Right atrium auricular region (tissue), 2 donors: ENCODE results near the gene OR13C5. TPM values are rescaled to one million over a fixed set of nuclear protein-coding genes. Genes with fewer than 3 reads are reported as not detected.

Experiments
- DNase-seq: peaks from one replicate; pipeline ENCODE4 v3.0.0-alpha.2; 2019; ENCODE audit warnings: low spot score
- H3K27ac ChIP-seq, 2 donors: fragments of 200-600 bp; sonication (generic); 1 replicate in 1 of 2; 2 replicates in 1 of 2; pipeline ENCODE4 v1.5.1; 2016 to 2019
- H3K27me3 ChIP-seq, 2 donors: fragments of 200-600 bp; sonication (generic); one replicate each; pipeline versions ENCODE4 v1.5.1 to v1.6.0; 2017 to 2019
- H3K36me3 ChIP-seq: fragments of 200-600 bp; sonication (generic); one replicate; pipeline ENCODE4 v1.5.1; 2016
- H3K4me1 ChIP-seq, 2 donors: fragments of 200-600 bp; sonication (generic); one replicate each; pipeline versions ENCODE4 v1.5.1 to v1.6.0; 2017 to 2019
- H3K4me3 ChIP-seq, 2 donors: fragments of 200-600 bp; sonication (generic); 1 replicate in 1 of 2; 2 replicates in 1 of 2; pipeline ENCODE4 v1.5.1; 2017 to 2019; ENCODE audit warnings: mild to moderate bottlenecking in 1 of 2, moderate library complexity in 1 of 2
- H3K9me3 ChIP-seq, 2 donors: fragments of 200-600 bp; sonication (generic); one replicate each; pipeline ENCODE4 v1.5.1; 2019
- CTCF ChIP-seq, 2 donors: fragments of 200-600 bp; sonication (generic); IDR thresholded peaks; one replicate each; pipeline ENCODE4 v1.5.1; 2019; ENCODE audit warnings: antibody characterized with exemption in 2 of 2
- total RNA-seq, 2 donors: library from RNA; depleted of rRNA; stranded (reverse); fragments of >200 nt; gene quantifications; one replicate each; pipeline ENCODE4 v1.1.0, GENCODE V29; 2016

Gene OR13C5
- total RNA-seq, 2 donors from 2014 or later = not detected

- H3K4me1 ChIP-seq = no peaks in the 10 kb centered on the region
- no peaks in the 10 kb centered on the region for H3K9me3 ChIP-seq
- TF ChIP-seq CTCF (IDR thresholded peaks at IDR 0.05) = no peak
- no peak overlapping the region for H3K4me3 ChIP-seq
- DNase-seq = no peak
- H3K36me3 ChIP-seq = no peaks in the 10 kb centered on the region
- no peak overlapping the region for H3K27ac ChIP-seq
- no peaks in the 10 kb centered on the region for H3K27me3 ChIP-seq
Measured at GRCh38 chr9:104586496-104587180, 12.6 kb downstream of the OR13C5 start.

DNA sequence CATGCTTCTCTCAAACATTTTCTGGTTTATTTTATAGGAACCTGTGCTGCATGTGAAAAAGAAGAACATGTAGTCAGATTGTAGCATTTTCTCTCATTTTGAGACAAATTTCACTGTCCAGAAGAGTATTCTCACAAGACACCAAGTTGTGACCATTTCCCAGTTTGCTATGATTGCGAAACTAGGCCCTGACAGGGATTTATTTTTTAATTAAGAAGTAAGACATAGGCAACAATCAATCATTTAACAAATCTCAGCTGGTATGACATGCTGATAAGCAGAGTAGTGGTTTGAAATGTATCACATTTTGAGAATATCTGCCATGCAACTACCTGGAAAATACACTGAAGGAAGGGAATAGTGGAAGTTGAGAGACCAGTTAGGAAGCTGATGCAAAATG lies 18.7 kb downstream of the OR13C5 start:
- no peak for TF ChIP-seq CTCF (IDR thresholded peaks at IDR 0.05)
- Histone ChIP-seq H3K4me1 (no peaks in the 10 kb centered on the region), H3K4me3 (no peak overlapping the region), H3K9me3 (no peaks in the 10 kb centered on the region), H3K27me3 (no peaks in the 10 kb centered on the region), H3K36me3 (no peaks in the 10 kb centered on the region), H3K27ac (no peak overlapping the region)
- no peak for DNase-seq

- no peak for TF ChIP-seq CTCF (IDR thresholded peaks at IDR 0.05)
- H3K27ac ChIP-seq = no peak overlapping the region
- DNase-seq = no peak
- no peaks in the 10 kb centered on the region for H3K4me1 ChIP-seq
- no peaks in the 10 kb centered on the region for H3K27me3 ChIP-seq
- H3K4me3 ChIP-seq = no peak overlapping the region
- H3K9me3 ChIP-seq = peaks cover 0 to 10% of the 10 kb centered on the region in 2 donors
- H3K36me3 ChIP-seq = no peaks in the 10 kb centered on the region
Measured at GRCh38 chr9:104577263-104577662, 21.9 kb downstream of the OR13C5 start.

DNA sequence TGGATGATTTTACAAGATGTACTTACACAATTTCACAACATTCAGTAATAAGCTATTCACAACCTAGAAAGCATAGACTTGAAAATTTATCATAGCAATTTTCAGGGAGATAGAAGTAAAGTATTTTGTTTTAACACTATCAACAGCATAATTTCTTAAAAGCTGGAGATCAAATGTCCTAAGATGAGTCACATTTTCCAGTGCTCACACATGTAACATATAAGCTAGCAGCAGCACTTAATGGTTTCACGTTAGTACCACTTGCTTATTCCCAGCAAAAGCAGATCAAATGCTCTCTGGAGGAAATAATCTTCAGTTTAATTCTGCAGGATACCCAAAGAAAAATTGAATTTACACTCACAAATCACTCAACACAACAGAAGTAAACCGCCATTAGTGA lies 23.8 kb downstream of the OR13C5 start:
- Histone ChIP-seq H3K4me1 (no peaks in the 10 kb centered on the region), H3K9me3 (peaks cover 0 to 11% of the 10 kb centered on the region in 2 donors), H3K27me3 (no peaks in the 10 kb centered on the region), H3K4me3 (no peak overlapping the region), H3K27ac (no peak overlapping the region), H3K36me3 (no peaks in the 10 kb centered on the region)
- no peak for DNase-seq
- no peak for TF ChIP-seq CTCF (IDR thresholded peaks at IDR 0.05)

DNA sequence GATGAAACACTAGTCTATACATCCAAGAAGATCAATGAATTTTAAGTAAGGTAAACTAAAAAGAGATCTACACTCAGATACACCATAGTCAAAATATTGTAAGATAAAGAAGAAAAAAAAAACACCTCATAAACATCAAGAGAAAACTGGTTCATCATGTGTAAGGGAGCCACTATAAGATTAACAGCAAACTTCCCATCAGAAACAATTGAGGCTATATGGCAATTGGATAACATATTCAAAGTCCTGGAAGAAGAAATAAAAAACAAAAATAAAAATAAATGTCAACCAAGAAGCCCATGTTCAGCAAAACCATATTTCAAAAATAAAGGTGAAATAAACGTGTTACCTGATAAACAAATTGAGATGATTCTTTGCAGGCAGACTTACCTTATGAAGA lies 26.6 kb downstream of the OR13C5 start:
- TF ChIP-seq CTCF (IDR thresholded peaks at IDR 0.05) = no peak

DNA sequence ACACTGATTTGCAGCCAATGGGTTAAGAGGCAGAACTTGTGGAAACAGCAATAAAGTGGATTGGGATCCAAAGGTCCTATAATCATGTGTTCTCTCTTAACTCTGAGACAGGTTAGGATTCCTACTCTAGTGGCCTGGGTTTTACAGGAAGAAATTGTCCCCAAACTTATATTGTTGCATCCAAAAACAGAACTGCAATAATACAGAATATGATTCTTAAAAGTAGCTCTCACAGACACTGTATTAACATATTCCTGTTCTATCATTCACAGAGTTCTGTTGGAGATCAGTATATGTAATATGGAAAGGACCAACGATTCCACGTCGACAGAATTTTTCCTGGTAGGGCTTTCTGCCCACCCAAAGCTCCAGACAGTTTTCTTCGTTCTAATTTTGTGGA lies 30.3 kb downstream of the OR13C5 start, which contains the start of gene OR13C8:
TSS of gene OR13C8 (plus strand) at position 301 of the 400 bp plus-strand sequence. CDS start at position 301, 0 bp downstream.
- H3K4me1 ChIP-seq = no peaks in the 10 kb centered on the region
- no peaks in the 10 kb centered on the region for H3K36me3 ChIP-seq
- no peak within 1 kb of the TSS for H3K27ac ChIP-seq
- peaks cover 0 to 11% of the 10 kb centered on the region in 2 donors for H3K9me3 ChIP-seq
- no peaks in the 10 kb centered on the region for H3K27me3 ChIP-seq
- no peak for DNase-seq
- no peak for TF ChIP-seq CTCF (IDR thresholded peaks at IDR 0.05)
- H3K4me3 ChIP-seq = no peak within 1 kb of the TSS

More for the DNA sequence above, 26.6 kb downstream of the OR13C5 start:
- Histone ChIP-seq H3K9me3 (peaks cover 0 to 11% of the 10 kb centered on the region in 2 donors), H3K36me3 (no peaks in the 10 kb centered on the region), H3K4me3 (no peak overlapping the region), H3K4me1 (no peaks in the 10 kb centered on the region), H3K27me3 (no peaks in the 10 kb centered on the region), H3K27ac (no peak overlapping the region)
- DNase-seq = no peak
